BLaER1 treated with 17β-estradiol and CSF1 and Interleukin-3, amounts not matched to agents 10 nM and 100 nM (cell line): ENCODE data around the gene TAGLN3.

Source experiments
- H3K27ac ChIP-seq, 11 experiments: shearing (Covaris generic); formaldehyde crosslinking; 2 replicates each; pipeline ENCODE4 v1.8.1; 2022
- H3K27me3 ChIP-seq, 11 experiments: shearing (Covaris generic); formaldehyde crosslinking; 2 replicates each; pipeline ENCODE4 v1.8.1; 2022
- H3K36me3 ChIP-seq, 11 experiments: shearing (Covaris generic); formaldehyde crosslinking; 2 replicates each; pipeline ENCODE4 v1.8.1; 2022
- H3K4me1 ChIP-seq, 10 experiments: shearing (Covaris generic); formaldehyde crosslinking; 2 replicates each; pipeline ENCODE4 v1.8.1; 2022
- H3K4me2 ChIP-seq, 11 experiments: shearing (Covaris generic); formaldehyde crosslinking; 2 replicates each; pipeline ENCODE4 v1.8.1; 2022
- H3K4me3 ChIP-seq, 10 experiments: shearing (Covaris generic); formaldehyde crosslinking; 2 replicates each; pipeline ENCODE4 v1.8.1; 2022
- H3K9ac ChIP-seq, 11 experiments: shearing (Covaris generic); formaldehyde crosslinking; 2 replicates each; pipeline ENCODE4 v1.8.1; 2022
- H3K9me3 ChIP-seq, 11 experiments: shearing (Covaris generic); formaldehyde crosslinking; replicated peaks in 1 of 11; 2 replicates each; pipeline ENCODE4 v1.8.1; 2022
- H4K20me1 ChIP-seq, 11 experiments: shearing (Covaris generic); formaldehyde crosslinking; 2 replicates each; pipeline ENCODE4 v1.8.1; 2022
- Cebpa-rat ChIP-seq, 11 experiments: shearing (Covaris generic); IDR thresholded peaks; 2 replicates each; pipeline ENCODE4 v1.8.1; 2022

Gene TAGLN3

GRCh38 chr3:112046599-112046998 is 47.9 kb downstream of the TAGLN3 start:
- Histone ChIP-seq H3K4me2 (no peak overlapping the region), H3K9ac (no peak overlapping the region), H3K4me3 (no peak overlapping the region), H4K20me1 (no peaks in the 10 kb centered on the region), H3K9me3 (no peaks in the 10 kb centered on the region), H3K27me3 (no peaks in the 10 kb centered on the region), H3K4me1 (no peaks in the 10 kb centered on the region), H3K27ac (no peak overlapping the region), H3K36me3 (no peaks in the 10 kb centered on the region)
- no peak for TF ChIP-seq Cebpa-rat (IDR thresholded peaks at IDR 0.05)

- no peaks in the 10 kb centered on the region for H4K20me1 ChIP-seq
- no peak overlapping the region for H3K9ac ChIP-seq
- no peak overlapping the region for H3K4me2 ChIP-seq
- no peak overlapping the region for H3K4me3 ChIP-seq
- no peaks in the 10 kb centered on the region for H3K9me3 ChIP-seq
- H3K4me1 ChIP-seq, result no peaks in the 10 kb centered on the region
- H3K27ac ChIP-seq, result no peak overlapping the region
- no peaks in the 10 kb centered on the region for H3K27me3 ChIP-seq
- TF ChIP-seq Cebpa-rat (IDR thresholded peaks at IDR 0.05), result no peak
- H3K36me3 ChIP-seq, result no peaks in the 10 kb centered on the region
These were observed 48.5 kb downstream of the TAGLN3 start for GRCh38 chr3:112047264-112047663.

- H3K4me2 ChIP-seq, result no peak overlapping the region
- no peak overlapping the region for H3K4me3 ChIP-seq
These were observed 50.2 kb downstream of the TAGLN3 start for GRCh38 chr3:112048911-112049310.

GRCh38 chr3:112053229-112053628 is 54.5 kb downstream of the TAGLN3 start:
- Histone ChIP-seq H3K9me3 (no peaks in the 10 kb centered on the region), H3K4me1 (no peaks in the 10 kb centered on the region), H3K4me2 (no peak overlapping the region), H3K9ac (no peak overlapping the region), H4K20me1 (no peaks in the 10 kb centered on the region), H3K27me3 (no peaks in the 10 kb centered on the region), H3K27ac (no peak overlapping the region), H3K4me3 (no peak overlapping the region), H3K36me3 (no peaks in the 10 kb centered on the region)
- TF ChIP-seq Cebpa-rat (IDR thresholded peaks at IDR 0.05), result no peak

More at GRCh38 chr3:112048911-112049310, 50.2 kb downstream of the TAGLN3 start:
- H3K36me3 ChIP-seq, result no peaks in the 10 kb centered on the region
- H3K27ac ChIP-seq, result no peak overlapping the region
- no peaks in the 10 kb centered on the region for H3K9me3 ChIP-seq
- H3K9ac ChIP-seq, result no peak overlapping the region
- no peaks in the 10 kb centered on the region for H3K4me1 ChIP-seq
- TF ChIP-seq Cebpa-rat (IDR thresholded peaks at IDR 0.05), result no peak
- no peaks in the 10 kb centered on the region for H3K27me3 ChIP-seq
- no peaks in the 10 kb centered on the region for H4K20me1 ChIP-seq

- Histone ChIP-seq H3K27me3 (no peaks in the 10 kb centered on the region), H3K9ac (no peak overlapping the region), H3K36me3 (no peaks in the 10 kb centered on the region), H3K27ac (no peak overlapping the region), H4K20me1 (no peaks in the 10 kb centered on the region), H3K4me2 (no peak overlapping the region), H3K4me1 (no peaks in the 10 kb centered on the region), H3K4me3 (no peak overlapping the region), H3K9me3 (peaks cover 0 to 16% (median 5%) of the 10 kb centered on the region in 11 experiments; a peak in 10 of 22 replicates)
- TF ChIP-seq Cebpa-rat (IDR thresholded peaks at IDR 0.05), result no peak
These were observed 57.8 kb downstream of the TAGLN3 start for GRCh38 chr3:112056451-112056929.

GRCh38 chr3:112059497-112059896 is 60.8 kb downstream of the TAGLN3 start:
- H3K4me1 ChIP-seq, result no peaks in the 10 kb centered on the region
- no peaks in the 10 kb centered on the region for H3K27me3 ChIP-seq
- H3K4me3 ChIP-seq, result no peak overlapping the region
- H4K20me1 ChIP-seq, result no peaks in the 10 kb centered on the region
- no peak overlapping the region for H3K4me2 ChIP-seq
- no peak overlapping the region for H3K9ac ChIP-seq
- peaks cover 0 to 16% (median 5%) of the 10 kb centered on the region in 11 experiments; a peak in 10 of 22 replicates for H3K9me3 ChIP-seq
- no peaks in the 10 kb centered on the region for H3K36me3 ChIP-seq
- no peak for TF ChIP-seq Cebpa-rat (IDR thresholded peaks at IDR 0.05)
- H3K27ac ChIP-seq, result no peak overlapping the region

- Histone ChIP-seq H3K27me3 (no peaks in the 10 kb centered on the region), H3K4me3 (no peak overlapping the region), H3K36me3 (no peaks in the 10 kb centered on the region), H3K9ac (no peak overlapping the region), H3K9me3 (peaks cover 0 to 16% (median 5%) of the 10 kb centered on the region in 11 experiments; a peak in 10 of 22 replicates), H3K27ac (no peak overlapping the region), H4K20me1 (no peaks in the 10 kb centered on the region), H3K4me2 (no peak overlapping the region), H3K4me1 (no peaks in the 10 kb centered on the region)
- no peak for TF ChIP-seq Cebpa-rat (IDR thresholded peaks at IDR 0.05)
These were observed 62.4 kb downstream of the TAGLN3 start for GRCh38 chr3:112061152-112061551.
